ENCODE measurements around the gene C1D.

DNA sequence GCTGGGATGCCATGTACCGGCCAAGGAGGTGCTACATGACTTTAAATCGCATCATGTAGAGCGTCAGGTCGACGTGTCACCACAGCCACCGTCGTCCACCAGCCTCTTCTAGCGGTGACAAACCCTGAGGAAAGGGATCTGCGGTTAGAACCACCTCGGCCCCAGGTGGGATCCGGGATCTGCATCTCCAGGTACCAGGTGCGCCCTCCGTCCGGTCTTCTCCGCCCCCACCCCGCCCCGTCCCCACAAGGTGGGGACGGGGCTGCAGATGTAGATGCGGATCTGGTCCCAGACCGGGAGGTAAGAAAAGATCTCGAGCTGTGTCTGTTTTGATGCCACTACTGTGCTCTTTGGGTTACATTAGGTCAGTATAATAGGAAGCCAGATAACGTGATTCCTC lies 38.4 kb downstream of the C1D start:
- TF ChIP-seq, protein P1, sequence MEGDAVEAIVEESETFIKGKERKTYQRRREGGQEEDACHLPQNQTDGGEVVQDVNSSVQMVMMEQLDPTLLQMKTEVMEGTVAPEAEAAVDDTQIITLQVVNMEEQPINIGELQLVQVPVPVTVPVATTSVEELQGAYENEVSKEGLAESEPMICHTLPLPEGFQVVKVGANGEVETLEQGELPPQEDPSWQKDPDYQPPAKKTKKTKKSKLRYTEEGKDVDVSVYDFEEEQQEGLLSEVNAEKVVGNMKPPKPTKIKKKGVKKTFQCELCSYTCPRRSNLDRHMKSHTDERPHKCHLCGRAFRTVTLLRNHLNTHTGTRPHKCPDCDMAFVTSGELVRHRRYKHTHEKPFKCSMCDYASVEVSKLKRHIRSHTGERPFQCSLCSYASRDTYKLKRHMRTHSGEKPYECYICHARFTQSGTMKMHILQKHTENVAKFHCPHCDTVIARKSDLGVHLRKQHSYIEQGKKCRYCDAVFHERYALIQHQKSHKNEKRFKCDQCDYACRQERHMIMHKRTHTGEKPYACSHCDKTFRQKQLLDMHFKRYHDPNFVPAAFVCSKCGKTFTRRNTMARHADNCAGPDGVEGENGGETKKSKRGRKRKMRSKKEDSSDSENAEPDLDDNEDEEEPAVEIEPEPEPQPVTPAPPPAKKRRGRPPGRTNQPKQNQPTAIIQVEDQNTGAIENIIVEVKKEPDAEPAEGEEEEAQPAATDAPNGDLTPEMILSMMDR (IDR thresholded peaks at IDR 0.05) = no peak
- TF ChIP-seq POLR2A (IDR thresholded peaks at IDR 0.05) = no peak
